ENCODE measurements around the gene NFKBIB. TPM values are rescaled to one million over a fixed set of nuclear protein-coding genes. Genes with fewer than 3 reads are reported as not detected.

Gene NFKBIB
- total RNA-seq, 3 donors from 2014 or later, result 29.9 to 37.2 (median 30.9) TPM

DNA sequence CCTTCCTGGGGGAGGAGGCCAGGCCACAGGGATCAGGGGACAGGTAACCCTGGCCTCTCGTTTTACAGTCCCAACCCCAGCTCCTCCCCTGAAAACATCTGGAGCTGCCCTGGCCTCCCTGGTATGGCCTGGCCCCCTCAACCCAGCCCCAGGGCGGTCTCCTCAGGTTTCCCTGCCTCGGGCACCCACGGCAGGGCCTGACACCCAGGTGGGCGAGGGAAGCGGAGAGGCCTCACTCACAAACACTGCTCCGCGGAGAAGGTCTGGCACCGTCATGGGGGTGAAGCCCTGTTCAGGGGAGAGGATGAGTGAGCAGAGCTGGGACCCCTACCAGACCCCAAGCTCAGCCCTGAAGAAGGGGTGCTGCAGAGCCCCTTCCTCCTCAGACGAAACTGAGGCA, 18.8 kb downstream of the NFKBIB start:
- ATAC-seq (no peak), DNase-seq (no peak)
- TF ChIP-seq, protein P1, sequence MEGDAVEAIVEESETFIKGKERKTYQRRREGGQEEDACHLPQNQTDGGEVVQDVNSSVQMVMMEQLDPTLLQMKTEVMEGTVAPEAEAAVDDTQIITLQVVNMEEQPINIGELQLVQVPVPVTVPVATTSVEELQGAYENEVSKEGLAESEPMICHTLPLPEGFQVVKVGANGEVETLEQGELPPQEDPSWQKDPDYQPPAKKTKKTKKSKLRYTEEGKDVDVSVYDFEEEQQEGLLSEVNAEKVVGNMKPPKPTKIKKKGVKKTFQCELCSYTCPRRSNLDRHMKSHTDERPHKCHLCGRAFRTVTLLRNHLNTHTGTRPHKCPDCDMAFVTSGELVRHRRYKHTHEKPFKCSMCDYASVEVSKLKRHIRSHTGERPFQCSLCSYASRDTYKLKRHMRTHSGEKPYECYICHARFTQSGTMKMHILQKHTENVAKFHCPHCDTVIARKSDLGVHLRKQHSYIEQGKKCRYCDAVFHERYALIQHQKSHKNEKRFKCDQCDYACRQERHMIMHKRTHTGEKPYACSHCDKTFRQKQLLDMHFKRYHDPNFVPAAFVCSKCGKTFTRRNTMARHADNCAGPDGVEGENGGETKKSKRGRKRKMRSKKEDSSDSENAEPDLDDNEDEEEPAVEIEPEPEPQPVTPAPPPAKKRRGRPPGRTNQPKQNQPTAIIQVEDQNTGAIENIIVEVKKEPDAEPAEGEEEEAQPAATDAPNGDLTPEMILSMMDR (IDR thresholded peaks at IDR 0.05), result no peak
- H3K9me3 ChIP-seq, result no peaks in the 10 kb centered on the region
- H3K36me3 ChIP-seq (ENCODE audit: low read depth), result no peaks in the 10 kb centered on the region
- H3K4me1 ChIP-seq (ENCODE audit: low read depth), result no peaks in the 10 kb centered on the region
- intact Hi-C loops (cut with DNase I, micrococcal nuclease), result no loop called here
- H3K4me3 ChIP-seq, result no peak overlapping the region

DNA sequence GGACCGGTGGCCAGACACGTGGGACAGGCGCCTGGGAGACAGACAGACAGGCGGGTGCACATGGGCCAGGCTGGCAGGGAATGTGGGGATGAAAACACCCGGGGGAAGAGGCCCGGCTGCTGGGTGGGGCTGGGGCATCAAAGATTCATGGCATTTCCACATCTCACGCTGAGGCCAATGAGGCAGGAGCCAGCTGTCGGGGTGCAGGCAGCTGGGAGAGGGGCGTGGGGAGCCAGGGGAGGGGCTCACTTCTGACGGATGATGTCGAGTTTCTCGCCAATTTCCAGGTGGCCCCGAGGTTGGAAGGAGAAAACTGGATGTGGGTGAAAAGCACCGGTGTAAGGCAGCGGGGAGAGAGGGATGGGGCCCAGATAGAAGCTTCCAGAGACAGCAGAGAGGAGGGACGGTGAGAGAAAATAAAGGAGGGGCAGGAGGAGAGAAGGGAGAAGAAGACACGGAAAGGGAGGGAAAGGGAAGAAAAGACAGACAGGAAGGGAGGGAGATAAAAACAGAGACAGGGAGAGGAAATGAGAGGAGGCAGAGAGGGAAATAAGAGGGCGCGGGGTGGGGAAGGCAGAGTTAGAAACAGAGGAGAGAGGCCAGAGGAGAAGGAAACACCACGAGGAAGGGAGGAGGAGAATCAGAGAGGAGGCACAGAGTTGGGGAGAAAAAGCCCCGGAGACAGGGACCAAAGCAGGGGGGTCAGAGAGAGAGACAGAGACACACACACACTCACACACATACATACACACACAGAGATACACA, 20.2 kb downstream of the NFKBIB start:
- TF ChIP-seq, protein P1 (IDR thresholded peaks at IDR 0.05), result no peak
- H3K9me3 ChIP-seq, result no peaks in the 10 kb centered on the region
- H3K4me1 ChIP-seq (ENCODE audit: low read depth), result no peaks in the 10 kb centered on the region
- no peak overlapping the region for H3K4me3 ChIP-seq
- DNase-seq (no peak), ATAC-seq (no peak)
- H3K36me3 ChIP-seq (ENCODE audit: low read depth), result no peaks in the 10 kb centered on the region
- intact Hi-C loops (cut with DNase I, micrococcal nuclease), result no loop called here

DNA sequence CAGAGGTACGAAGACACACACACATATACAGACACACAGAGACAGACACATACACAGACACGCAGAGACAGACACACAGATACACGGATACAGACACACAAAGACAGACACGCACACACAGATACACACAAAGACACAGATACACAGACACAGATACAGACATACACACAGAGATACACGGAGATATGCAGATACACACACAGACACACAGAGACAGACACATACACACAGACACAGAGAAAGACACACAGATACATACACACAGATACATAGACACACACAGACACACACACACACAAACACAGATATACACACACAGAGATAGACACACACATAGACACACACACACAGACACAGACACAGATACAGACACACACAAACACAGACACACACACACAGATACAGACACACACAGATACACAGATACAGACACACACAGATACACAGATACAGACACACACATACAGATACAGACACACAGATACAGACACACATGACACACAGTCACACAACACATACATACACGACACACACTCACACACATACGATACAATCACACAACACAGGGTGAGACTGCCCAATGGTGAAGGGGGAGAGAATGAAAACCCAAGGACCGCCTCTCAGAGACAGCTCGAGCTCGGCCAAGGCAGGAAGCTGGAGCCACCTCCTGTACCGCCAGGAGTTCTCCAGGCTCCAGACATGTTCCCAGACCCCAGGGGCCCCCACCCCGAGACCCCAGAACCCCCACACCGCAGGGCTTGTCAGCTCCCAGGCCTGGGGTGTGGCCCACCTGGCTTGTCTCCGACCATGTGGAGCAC, 21.0 kb downstream of the NFKBIB start:
- no peaks in the 10 kb centered on the region for H3K9me3 ChIP-seq
- no peak for DNase-seq
- TF ChIP-seq, protein P1 (IDR thresholded peaks at IDR 0.05), result no peak
- no peaks in the 10 kb centered on the region for H3K36me3 ChIP-seq (ENCODE audit: low read depth)
- ATAC-seq, result no peak
- intact Hi-C loops (cut with DNase I, micrococcal nuclease), result no loop called here
- H3K4me3 ChIP-seq, result no peak overlapping the region
- no peaks in the 10 kb centered on the region for H3K4me1 ChIP-seq (ENCODE audit: low read depth)

DNA sequence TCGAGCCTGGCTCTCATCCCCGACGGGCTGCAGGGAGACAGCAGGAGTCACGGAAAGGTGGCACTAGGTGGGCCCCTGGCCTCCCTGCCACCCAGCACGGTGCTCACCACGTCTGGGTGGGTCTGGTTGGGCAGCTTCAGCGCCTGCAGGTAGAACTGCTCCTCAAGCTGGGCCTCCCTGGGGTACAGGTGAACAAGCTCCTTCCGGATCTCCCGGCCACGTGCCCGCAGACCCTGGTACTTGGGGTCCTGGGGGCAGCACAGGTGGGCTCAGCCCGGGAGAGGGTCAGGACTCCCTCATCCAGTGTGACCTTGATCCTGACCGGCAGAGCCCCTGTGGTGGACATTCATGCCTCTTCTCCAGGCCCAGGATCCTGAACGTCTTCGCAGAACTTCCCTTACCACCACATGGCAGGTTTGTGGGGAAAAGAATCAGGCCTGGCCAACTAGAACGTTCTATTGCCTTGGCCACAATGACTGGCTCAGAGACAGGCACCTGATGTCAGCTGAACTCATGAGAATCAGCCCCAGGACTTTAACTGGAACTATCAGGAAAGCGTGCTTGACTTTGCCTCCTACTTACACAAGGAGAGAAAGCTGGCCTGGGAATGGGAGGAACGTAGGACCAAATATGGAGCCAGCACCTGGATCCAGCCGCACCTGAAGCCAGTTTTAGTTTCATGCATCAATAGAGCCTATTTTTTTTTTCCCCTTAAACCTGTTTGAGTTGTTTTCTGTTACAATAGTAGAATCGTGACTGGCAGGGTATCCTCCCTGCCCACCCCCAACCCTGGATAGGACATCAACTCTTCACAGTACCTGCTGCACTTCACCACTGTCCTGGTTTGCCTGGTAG, 21.9 kb downstream of the NFKBIB start:
- Histone ChIP-seq H3K4me3 (no peak overlapping the region), H3K4me1 (ENCODE audit: low read depth) (no peaks in the 10 kb centered on the region), H3K9me3 (no peaks in the 10 kb centered on the region), H3K36me3 (ENCODE audit: low read depth) (no peaks in the 10 kb centered on the region)
- intact Hi-C loops (cut with DNase I, micrococcal nuclease), result no loop called here
- no peak for ATAC-seq
- DNase-seq, result no peak
- TF ChIP-seq, protein P1 (IDR thresholded peaks at IDR 0.05), result no peak

DNA sequence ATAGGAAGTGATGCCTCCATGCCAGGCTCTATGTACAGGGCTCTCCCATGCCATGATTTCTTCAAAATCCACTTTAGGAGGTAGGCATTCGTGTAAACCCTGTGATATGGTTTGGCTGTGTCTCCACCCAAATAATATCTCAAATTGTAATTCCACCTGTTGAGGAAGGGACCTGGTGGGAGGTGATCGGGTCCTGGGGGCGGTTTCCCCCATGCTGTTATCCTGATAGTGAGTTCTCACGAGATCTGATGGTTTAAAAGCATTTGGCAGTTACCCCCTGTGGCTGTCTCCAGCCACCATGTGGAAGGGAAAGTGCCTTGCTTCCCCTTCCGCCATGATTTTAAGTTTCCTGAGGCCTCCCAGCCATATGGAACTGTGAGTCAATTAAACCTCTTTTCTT, 22.7 kb downstream of the NFKBIB start:
- TF ChIP-seq, protein P1 (IDR thresholded peaks at IDR 0.05), result no peak
- no peak for ATAC-seq
- intact Hi-C loops (cut with DNase I, micrococcal nuclease), result no loop called here

More for the DNA sequence above, 22.7 kb downstream of the NFKBIB start:
- Histone ChIP-seq H3K9me3 (no peaks in the 10 kb centered on the region), H3K36me3 (ENCODE audit: low read depth) (no peaks in the 10 kb centered on the region), H3K4me1 (ENCODE audit: low read depth) (no peaks in the 10 kb centered on the region), H3K4me3 (no peak overlapping the region)
- DNase-seq, result no peak

Measured in mucosa of descending colon (tissue), 3 donors.